GM12801 (cell line): Measurements from ENCODE around the gene SLC6A4.

Experiments used
- TF ChIP-seq, protein P1 (sequence below): IDR thresholded peaks from one replicate; pipeline ENCODE4 v1.5.1; 2011; ENCODE audit warnings: control low read depth; ENCODE audit not compliant: insufficient read length; ENCODE audit errors: extremely low read depth

The SLC6A4 gene

DNA sequence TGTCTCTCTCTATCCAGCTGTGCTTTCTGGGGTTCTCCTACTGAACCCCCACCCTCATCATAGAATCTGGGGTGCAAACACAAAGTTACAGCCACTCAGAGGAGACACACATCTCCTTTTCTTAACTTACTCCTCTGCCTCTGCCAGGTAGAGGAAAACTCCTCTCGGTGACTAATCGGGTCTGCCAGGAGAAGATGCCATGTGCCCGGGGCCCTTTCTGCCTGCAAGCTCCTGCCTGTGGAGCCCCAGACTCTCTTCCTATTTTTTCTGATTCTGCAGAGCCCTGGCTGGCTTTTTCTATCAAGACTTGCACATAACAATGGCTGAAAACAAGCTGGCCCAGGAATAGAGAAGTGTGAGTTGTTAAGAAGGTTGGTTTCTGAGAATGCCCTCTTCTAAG is 10.4 kb downstream of the SLC6A4 start:
- TF ChIP-seq, protein P1, sequence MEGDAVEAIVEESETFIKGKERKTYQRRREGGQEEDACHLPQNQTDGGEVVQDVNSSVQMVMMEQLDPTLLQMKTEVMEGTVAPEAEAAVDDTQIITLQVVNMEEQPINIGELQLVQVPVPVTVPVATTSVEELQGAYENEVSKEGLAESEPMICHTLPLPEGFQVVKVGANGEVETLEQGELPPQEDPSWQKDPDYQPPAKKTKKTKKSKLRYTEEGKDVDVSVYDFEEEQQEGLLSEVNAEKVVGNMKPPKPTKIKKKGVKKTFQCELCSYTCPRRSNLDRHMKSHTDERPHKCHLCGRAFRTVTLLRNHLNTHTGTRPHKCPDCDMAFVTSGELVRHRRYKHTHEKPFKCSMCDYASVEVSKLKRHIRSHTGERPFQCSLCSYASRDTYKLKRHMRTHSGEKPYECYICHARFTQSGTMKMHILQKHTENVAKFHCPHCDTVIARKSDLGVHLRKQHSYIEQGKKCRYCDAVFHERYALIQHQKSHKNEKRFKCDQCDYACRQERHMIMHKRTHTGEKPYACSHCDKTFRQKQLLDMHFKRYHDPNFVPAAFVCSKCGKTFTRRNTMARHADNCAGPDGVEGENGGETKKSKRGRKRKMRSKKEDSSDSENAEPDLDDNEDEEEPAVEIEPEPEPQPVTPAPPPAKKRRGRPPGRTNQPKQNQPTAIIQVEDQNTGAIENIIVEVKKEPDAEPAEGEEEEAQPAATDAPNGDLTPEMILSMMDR, result no peak

DNA sequence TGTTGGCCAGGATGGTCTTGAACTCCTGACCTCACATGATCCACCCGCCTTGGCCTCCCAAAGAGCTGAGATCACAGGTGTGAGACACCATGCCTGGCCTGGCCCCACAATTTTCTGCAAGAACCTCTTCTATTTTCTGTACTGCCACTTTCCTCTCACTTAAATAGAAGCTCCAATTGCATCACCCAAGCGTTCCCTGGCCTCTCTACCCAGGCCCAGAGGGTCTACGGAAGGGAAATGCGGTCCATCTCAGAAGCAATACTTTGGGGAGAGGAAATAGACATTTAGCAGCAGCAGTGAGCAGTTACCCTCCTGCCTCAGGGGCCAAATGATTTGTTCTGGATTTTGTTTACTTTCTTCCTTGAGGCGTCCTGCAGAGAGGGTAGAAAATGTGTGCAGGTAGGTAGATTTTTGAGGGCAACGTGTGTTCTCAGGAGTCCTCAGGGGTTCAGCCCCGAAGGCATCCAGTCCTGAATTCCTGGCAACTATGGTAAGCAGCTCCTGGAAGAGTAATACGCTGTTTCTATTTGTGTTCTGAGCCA is 11.0 kb downstream of the SLC6A4 start:
- TF ChIP-seq, protein P1, result no peak

DNA sequence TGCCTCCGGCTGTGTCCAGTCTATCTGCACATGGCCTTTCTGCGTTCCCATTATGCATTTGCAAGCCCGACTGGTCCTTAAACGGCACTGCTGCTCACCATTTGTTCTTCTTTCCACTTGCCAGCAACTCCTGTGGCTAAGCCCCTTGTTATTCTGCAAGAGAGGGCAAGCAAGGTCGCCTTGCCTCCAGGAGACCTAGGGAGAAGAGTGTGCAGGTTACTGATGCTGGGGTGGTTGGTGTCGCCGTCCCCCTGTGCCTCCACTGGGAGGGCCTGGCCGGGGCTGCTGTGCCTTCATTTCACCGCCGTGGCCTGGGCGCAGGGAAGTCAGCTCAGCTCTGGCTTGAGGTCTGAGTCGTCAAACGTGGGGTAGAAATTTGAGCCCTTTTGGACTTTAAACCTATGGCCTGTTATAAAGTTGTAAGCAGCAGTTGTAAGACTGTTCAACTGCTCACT is 12.7 kb downstream of the SLC6A4 start:
- TF ChIP-seq, protein P1, result no peak

DNA sequence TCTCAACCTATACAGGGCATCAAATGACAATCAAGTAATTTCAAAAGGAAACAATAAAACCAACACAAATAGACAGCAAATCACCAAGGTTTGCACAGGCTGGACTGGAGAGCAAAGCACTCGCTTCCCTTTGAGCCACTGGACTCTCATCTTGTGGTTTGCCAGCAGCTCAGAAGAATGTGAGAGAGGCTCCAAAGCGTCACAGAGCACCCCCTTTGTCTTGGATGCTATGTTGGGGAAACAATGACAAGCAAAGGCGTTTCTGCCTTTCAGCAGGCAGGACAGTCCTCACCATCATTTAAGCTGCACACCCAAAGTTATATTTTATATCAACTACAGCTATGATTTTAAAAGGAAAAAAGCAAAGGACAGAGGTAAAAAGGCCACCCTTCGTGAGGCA is 13.2 kb downstream of the SLC6A4 start:
- TF ChIP-seq, protein P1, result no peak

DNA sequence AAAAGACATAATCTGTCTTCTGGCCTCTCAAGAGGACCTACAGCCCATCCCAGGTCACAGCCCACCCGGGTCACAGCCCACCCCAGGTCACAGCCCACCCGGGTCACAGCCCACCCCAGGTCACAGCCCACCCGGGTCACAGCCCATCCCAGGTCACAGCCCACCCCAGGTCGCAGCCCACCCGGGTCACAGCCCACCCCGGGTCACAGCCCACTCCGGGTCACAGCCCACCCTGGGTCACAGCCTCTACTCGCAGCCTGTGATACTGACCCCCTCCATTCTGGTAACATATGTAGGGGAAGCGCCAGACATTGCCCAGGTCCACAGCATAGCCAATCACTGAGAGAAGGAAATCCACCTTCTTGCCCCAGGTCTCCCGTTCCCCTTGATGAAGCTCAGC is 14.2 kb downstream of the SLC6A4 start:
- TF ChIP-seq, protein P1, result no peak

DNA sequence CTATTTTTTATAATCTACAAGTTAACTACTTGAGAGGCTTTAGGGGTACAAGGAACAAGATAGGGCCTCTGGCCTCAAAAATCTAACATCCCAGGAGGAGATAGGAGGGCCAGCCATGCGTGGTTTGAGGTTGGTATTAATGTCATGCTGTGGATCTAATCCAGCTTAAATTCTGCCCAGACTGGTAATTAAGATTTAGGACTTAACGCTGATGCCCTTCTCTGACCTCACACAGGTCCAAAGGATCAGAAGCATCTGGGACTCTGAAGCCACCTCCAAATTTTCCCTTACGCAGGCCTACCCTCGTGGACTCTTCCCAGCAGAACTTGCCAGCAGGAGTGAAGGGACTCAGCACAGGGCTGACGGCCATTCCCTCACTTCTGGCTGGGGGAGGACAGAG is 15.1 kb downstream of the SLC6A4 start:
- TF ChIP-seq, protein P1, result no peak

DNA sequence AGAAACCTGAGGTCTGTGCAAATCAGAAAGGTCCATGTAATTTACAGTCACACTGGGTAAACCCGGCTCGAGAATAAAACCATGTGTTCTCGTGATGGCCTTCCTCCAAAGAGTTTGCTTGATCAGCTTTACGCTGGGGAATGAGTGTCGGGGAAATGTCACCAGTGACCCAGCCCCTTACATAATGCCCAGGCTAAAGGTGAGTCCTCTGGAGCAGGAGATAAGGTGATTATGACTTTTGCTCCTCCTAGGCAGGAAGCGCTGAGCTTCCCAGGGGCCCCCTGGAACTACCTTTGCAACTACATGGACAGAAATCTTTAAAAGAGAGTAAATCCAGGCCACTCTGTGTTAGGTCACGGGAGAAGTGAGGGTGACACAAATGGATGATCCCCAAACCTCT is 15.7 kb downstream of the SLC6A4 start:
- TF ChIP-seq, protein P1, result no peak
